ENCODE measurements around the gene CDY2A.
"Not testable (repeated sequence)": the region's sequence is repeated elsewhere in the genome, so short reads cannot be mapped to it uniquely, and the experiment has no call there.

The CDY2A gene, protein sequence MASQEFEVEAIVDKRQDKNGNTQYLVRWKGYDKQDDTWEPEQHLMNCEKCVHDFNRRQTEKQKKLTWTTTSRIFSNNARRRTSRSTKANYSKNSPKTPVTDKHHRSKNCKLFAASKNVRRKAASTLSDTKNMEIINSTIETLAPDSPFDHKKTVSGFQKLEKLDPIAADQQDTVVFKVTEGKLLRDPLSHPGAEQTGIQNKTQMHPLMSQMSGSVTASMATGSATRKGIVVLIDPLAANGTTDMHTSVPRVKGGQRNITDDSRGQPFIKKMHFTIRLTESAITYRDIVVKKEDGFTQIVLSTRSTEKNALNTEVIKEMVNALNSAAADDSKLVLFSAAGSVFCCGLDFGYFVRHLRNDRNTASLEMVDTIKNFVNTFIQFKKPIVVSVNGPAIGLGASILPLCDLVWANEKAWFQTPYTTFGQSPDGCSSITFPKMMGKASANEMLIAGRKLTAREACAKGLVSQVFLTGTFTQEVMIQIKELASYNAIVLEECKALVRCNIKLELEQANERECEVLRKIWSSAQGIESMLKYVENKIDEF

DNA sequence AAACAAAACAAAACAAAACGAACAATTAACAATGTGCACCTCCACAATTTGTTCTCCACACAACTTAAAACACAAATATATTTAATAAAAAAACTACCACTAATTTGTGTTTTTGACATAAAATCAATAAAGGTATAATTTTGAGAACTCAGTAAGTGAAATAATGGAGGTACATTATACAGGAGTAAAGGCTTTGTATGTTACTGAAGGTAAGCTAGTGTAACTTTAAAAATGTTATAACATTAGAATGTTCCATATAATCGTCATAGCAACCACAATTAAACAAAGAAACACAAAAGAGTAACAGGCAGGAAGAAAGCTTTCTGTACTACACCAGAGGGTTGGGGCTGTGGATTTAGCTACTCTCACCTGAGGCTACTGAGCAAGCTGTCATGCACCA, at the start of gene CDY2A:
Gene CDY2A (plus strand): TSS at position 301 of the 400 bp plus-strand sequence. CDS start 328 bp downstream, outside the sequence.
- not testable (repeated sequence) for DNase-seq

GRCh38 chrY:17997586-17997985, 28.0 kb upstream of the CDY2A start:
- not testable (repeated sequence) for DNase-seq

GRCh38 chrY:17998266-17998665, 27.3 kb upstream of the CDY2A start:
- DNase-seq, result not testable (repeated sequence)

GRCh38 chrY:18023897-18024296, 1.7 kb upstream of the CDY2A start:
- not testable (repeated sequence) for DNase-seq

DNA sequence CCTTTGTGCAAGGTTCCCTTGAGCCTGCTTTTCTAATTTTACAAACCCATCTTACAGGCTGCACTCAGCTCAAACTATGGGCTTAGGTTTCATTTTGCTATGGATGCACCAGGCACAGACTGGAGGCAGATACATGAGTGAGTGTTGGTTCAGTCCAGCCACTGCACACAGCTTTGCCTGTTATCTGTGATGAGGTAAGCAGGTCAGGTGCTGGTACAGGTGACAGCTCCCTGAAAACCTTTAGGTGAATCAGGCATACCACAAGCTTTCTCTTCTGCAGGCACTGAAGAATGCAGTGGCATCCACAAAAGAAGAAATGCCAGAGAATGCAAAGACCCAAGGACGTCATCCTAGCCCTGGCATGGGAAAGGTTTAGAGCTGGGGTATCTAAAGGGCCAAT, 3.3 kb downstream of the CDY2A start:
- DNase-seq, result not testable (repeated sequence)

DNA sequence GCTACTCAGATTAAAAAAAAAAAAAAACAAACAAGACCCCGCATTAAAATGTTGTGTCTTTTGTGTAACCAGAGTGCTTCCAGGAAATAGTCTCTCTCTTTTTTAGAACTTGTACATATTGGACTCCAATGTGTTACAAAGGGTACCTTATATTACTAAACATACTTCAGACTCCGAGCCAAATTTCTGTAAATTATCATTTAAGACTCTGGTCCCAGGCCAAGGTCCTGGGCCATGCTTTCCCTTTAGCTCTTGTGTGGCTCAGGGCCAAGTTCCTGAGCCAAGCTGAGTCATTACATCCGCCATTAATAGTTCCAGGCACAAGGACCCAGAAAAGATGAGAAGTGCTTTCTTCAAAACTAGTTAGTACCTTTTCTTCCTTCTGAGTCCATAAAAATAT, 4.6 kb downstream of the CDY2A start:
- DNase-seq, result not testable (repeated sequence)

DNA sequence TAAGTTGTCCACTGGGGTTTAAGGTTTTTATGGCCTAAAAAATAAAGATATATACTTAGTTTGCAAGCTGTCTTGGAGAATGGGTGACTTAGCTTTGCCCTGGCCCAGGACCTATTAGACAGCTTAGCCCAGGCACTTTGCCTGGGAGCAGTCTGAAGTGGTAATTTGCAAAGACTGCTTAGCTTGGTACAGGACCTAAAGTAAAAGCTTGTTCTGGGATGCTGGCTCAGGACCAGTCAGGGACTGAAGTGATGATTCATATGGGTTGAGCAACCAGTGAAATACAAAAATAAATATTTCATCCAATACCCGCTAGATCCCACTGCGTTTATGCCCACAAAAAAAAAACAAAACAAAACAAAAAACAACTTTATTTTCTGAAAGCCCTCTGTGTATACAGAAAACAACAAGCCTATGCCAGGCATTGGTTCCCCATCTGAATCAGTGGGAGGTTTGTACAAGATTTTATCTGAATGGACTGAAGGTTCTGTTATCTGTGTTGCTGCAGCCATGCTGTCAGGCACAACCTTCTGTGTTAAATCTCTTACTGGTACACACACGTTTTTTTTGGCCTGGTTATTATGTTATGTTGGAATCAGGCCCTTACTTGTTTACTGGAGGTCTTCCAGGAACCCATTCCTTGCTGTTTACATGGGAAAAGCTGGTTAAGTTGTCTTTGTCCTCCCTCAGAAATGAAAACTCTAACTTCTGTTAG, 8.7 kb downstream of the CDY2A start:
- not testable (repeated sequence) for DNase-seq

DNA sequence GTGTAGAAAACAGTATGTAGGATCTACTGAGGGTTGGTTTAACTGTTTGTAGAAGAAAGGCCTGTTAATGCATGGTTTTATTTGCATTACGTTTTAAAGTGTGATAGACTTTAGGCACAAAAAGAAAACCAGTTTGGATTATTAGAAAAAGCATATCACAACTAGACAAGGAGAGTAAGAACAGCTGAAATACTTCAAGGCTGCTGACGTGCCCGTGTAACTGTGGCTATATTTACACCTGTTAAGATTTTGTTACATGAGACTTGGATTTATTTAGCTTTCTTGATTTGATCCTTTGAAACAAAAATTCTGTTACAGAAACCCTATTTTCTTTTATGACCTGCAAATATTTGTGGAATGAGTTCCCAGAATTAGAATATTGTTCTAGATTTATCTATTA, 9.3 kb downstream of the CDY2A start:
- DNase-seq, result not testable (repeated sequence)

DNA sequence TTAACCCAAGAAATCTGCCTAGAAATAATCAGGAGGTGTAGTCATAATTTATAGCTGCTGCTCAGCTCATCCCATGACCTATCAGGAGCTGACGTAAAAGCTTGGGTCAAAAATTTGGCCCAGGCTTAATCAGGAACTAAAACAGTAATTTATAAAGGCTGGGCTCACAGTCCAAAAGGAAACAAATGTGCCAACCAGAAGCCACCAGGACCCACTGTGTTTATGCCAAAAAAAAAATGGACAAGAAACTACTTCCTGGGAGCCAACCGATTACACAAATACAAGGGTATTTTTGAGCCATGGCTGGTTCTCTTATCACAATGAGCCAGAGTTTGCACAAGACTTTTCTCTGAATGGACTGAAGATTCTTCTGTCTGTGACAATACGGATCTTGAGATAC, 19.4 kb downstream of the CDY2A start:
- not testable (repeated sequence) for DNase-seq

GRCh38 chrY:18048149-18049040, 22.8 kb downstream of the CDY2A start:
- not testable (repeated sequence) for DNase-seq

DNA sequence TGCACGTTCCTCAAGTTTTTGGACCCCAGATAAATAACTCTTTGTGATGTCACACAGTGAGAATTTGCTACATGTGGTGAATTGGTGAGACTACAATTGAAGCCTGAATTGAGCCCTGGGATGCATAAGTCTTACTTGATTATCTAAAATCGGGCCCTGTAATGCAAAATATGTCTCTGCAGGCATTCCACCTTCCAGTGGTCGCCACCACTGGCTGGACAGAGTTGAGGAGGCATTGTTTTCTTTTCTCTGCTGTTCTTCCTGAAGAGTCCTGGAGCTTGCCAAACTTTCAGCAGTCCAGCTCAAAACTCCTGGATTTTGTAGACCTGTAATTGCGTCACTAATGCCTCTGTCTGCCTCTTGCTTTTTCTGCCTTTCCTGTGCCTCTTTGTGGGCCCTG, 23.5 kb downstream of the CDY2A start:
- not testable (repeated sequence) for DNase-seq

DNA sequence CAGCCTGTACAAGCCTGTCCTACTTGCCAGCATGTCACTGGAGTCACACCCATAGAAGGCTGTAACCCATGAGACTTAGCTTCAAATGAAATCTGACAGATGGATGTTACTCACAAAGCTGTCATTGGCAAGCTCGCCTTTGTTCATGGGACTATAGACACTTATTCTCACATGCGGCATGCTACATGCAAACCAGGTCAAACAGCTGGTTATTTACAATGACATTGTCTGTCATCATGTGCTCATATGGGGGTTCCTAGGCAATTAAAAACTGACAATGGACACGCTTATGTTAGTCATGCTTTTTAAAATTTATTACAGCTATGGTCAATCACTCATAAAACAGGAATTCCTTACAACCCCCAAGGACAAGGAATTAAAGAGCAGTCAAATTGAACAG, 30.9 kb downstream of the CDY2A start:
- DNase-seq, result not testable (repeated sequence)

DNA sequence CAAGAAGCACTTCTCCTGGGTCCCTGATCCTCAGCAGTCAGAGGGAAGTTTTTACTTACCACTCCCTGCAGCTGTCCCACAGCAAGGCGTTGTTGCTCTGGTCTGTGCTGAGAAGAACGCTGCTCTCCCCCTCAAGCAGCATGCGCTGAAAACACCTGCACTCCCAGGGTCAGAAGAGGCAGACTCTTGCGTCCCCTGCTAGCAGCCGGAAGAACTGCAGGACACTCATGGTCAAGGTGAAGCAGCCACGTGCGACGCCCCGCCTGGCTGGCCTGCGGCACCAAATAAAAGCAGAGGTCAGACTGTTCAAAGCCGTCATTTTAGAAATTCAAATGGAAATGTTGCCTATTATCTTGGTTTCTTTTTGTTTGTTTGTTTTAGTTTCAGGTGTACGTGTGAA, 47.9 kb downstream of the CDY2A start:
- DNase-seq, result not testable (repeated sequence)

Measured in stimulated activated CD4-positive, alpha-beta T cell treated with anti-CD3 and anti-CD28 coated beads, Interleukin-12 subunit alpha, Interleukin-12 subunit beta, amount 100 ng/mL, for 4 hours (primary cell).